ENCODE results near the gene GMEB2. TPM values are rescaled to one million over a fixed set of nuclear protein-coding genes. Genes with fewer than 3 reads are reported as not detected.

Gene GMEB2, protein sequence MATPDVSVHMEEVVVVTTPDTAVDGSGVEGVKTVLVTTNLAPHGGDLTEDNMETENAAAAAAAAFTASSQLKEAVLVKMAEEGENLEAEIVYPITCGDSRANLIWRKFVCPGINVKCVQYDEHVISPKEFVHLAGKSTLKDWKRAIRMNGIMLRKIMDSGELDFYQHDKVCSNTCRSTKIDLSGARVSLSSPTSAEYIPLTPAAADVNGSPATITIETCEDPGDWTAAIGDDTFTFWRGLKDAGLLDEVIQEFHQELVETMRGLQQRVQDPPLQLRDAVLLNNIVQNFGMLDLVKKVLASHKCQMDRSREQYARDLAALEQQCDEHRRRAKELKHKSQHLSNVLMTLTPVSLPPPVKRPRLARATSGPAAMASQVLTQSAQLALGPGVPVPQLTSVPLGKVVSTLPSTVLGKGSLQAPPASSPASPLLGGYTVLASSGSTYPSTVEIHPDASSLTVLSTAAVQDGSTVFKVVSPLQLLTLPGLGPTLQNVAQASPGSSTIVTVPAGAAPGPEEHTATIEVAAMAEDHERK
- total RNA-seq (2022), result 14.9 and 19.6 TPM in 2 replicates
- percentile 59 among the genes with signal in this experiment for Bru-seq, nascent RNA
- percentile 57 among the genes with signal in this experiment for BruChase-seq, experiment 1, labeled RNA remaining after a 6-hour chase
- BruChase-seq, experiment 2, labeled RNA remaining after a 2-hour chase, result percentile 61 among the genes with signal in this experiment
- long read RNA-seq, full-length matches to known transcripts, result 32 of 49 reads
- long read RNA-seq, partial matches to known transcripts, result 3 of 49 reads
- long read RNA-seq, other reads (novel, unspliced or antisense), result 14 of 49 reads

GRCh38 chr20:63626424-63627128 is at the start of gene GMEB2:
GMEB2 (minus strand) TSS chr20:63627101; CDS start chr20:63619397, 7,704 bp downstream.
- H3K27me3 Mint-ChIP-seq (ENCODE audit: insufficient read depth, unreplicated experiment), result no peaks in the 10 kb centered on the region
- intact Hi-C loops (cut with micrococcal nuclease), result no loop called here
- POLR2A ChIA-PET, result interaction anchor here (0.6 to 3.8 kb wide), 26 partner anchors 8 to 418 kb away, joined by 3 to 29 read pairs (median 6); partner anchors contain the start of genes ARFRP1, HELZ2, PRPF6 and RTEL1
- CTCF ChIA-PET, result interaction anchor here (1.5 kb wide), 1 partner anchor 81 kb away, joined by 4 read pairs; the partner anchor contains the start of genes ARFRP1 and ZGPAT
- H3K4me3 Mint-ChIP-seq (ENCODE audit: unreplicated experiment), result peak within 1 kb of the TSS; percentile 79
- no TSS peak for BruUV-seq (replicated peaks)
- no peaks in the 10 kb centered on the region for H3K9me3 Mint-ChIP-seq (ENCODE audit: unreplicated experiment)
- peaks cover 17% of the 10 kb centered on the region for H3K36me3 Mint-ChIP-seq (ENCODE audit: insufficient read depth, unreplicated experiment)
- DNase-seq (ENCODE audit: unreplicated experiment), result no peak
- H3K4me1 Mint-ChIP-seq (ENCODE audit: insufficient read depth, unreplicated experiment), result peaks cover 7% of the 10 kb centered on the region
- TF ChIP-seq, protein P1, sequence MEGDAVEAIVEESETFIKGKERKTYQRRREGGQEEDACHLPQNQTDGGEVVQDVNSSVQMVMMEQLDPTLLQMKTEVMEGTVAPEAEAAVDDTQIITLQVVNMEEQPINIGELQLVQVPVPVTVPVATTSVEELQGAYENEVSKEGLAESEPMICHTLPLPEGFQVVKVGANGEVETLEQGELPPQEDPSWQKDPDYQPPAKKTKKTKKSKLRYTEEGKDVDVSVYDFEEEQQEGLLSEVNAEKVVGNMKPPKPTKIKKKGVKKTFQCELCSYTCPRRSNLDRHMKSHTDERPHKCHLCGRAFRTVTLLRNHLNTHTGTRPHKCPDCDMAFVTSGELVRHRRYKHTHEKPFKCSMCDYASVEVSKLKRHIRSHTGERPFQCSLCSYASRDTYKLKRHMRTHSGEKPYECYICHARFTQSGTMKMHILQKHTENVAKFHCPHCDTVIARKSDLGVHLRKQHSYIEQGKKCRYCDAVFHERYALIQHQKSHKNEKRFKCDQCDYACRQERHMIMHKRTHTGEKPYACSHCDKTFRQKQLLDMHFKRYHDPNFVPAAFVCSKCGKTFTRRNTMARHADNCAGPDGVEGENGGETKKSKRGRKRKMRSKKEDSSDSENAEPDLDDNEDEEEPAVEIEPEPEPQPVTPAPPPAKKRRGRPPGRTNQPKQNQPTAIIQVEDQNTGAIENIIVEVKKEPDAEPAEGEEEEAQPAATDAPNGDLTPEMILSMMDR (IDR thresholded peaks at IDR 0.05; ENCODE audit: unreplicated experiment), result no peak
- H3K27ac Mint-ChIP-seq (ENCODE audit: low read depth, unreplicated experiment), result peak within 1 kb of the TSS; percentile 88

- Mint-ChIP-seq H3K27ac (ENCODE audit: low read depth, unreplicated experiment) (no peak overlapping the region), H3K9me3 (ENCODE audit: unreplicated experiment) (no peaks in the 10 kb centered on the region), H3K4me1 (ENCODE audit: insufficient read depth, unreplicated experiment) (no peaks in the 10 kb centered on the region), H3K36me3 (ENCODE audit: insufficient read depth, unreplicated experiment) (peaks cover 11% of the 10 kb centered on the region), H3K27me3 (ENCODE audit: insufficient read depth, unreplicated experiment) (no peaks in the 10 kb centered on the region), H3K4me3 (ENCODE audit: unreplicated experiment) (no peak overlapping the region)
- ChIA-PET POLR2A (no interaction called here), CTCF (interaction anchor here (0.6 kb wide), 1 partner anchor 89 kb away, joined by 4 read pairs; no protein-coding TSS in a partner anchor)
- intact Hi-C loops (cut with micrococcal nuclease), result no loop called here
- TF ChIP-seq, protein P1 (IDR thresholded peaks at IDR 0.05; ENCODE audit: unreplicated experiment), result no peak
- no TSS peak for BruUV-seq (replicated peaks)
- DNase-seq (ENCODE audit: unreplicated experiment), result no peak
Observed at GRCh38 chr20:63675681-63676368, 48.9 kb upstream of the GMEB2 start.

- TF ChIP-seq, protein P1 (IDR thresholded peaks at IDR 0.05; ENCODE audit: unreplicated experiment), result no peak
- Mint-ChIP-seq H3K27me3 (ENCODE audit: insufficient read depth, unreplicated experiment) (no peaks in the 10 kb centered on the region), H3K4me1 (ENCODE audit: insufficient read depth, unreplicated experiment) (no peaks in the 10 kb centered on the region), H3K36me3 (ENCODE audit: insufficient read depth, unreplicated experiment) (peaks cover 17% of the 10 kb centered on the region), H3K27ac (ENCODE audit: low read depth, unreplicated experiment) (no peak overlapping the region), H3K4me3 (ENCODE audit: unreplicated experiment) (no peak overlapping the region), H3K9me3 (ENCODE audit: unreplicated experiment) (no peaks in the 10 kb centered on the region)
- ChIA-PET POLR2A (interaction anchor here (0.6 kb wide), 1 partner anchor 186 kb away, joined by 3 read pairs; no protein-coding TSS in a partner anchor), CTCF (no interaction called here)
- no TSS peak for BruUV-seq (replicated peaks)
- intact Hi-C loops (cut with micrococcal nuclease), result no loop called here
- DNase-seq (ENCODE audit: unreplicated experiment), result no peak
Observed at GRCh38 chr20:63673951-63674350, 47.0 kb upstream of the GMEB2 start.
